Epithelial cell of esophagus (primary cell): ENCODE results near the gene GLRA2.
A peak's percentile ranks its signal among the peaks of the same experiment; 100 is the strongest.

ENCODE experiments used
- DNase-seq: peaks from one replicate; pipeline ENCODE4 v3.0.0; 2010; ENCODE audit warnings: low read depth
- H3K4me3 ChIP-seq: 2 replicates; pipeline ENCODE4 v1.5.1; 2011; ENCODE audit warnings: mild to moderate bottlenecking, low read length, control low read depth
- TF ChIP-seq, protein P1 (sequence below): IDR thresholded peaks from 2 replicates; pipeline ENCODE4 v1.5.1; 2011; ENCODE audit warnings: low read depth, mild to moderate bottlenecking, low read length, control low read depth, inconsistent platforms; ENCODE audit not compliant: insufficient read depth; ENCODE audit errors: missing control alignments

GLRA2 gene

GRCh38 chrX:14690553-14690952, 161.2 kb downstream of the GLRA2 start:
- no peak overlapping the region for H3K4me3 ChIP-seq
- DNase-seq, result no peak
- TF ChIP-seq, protein P1, sequence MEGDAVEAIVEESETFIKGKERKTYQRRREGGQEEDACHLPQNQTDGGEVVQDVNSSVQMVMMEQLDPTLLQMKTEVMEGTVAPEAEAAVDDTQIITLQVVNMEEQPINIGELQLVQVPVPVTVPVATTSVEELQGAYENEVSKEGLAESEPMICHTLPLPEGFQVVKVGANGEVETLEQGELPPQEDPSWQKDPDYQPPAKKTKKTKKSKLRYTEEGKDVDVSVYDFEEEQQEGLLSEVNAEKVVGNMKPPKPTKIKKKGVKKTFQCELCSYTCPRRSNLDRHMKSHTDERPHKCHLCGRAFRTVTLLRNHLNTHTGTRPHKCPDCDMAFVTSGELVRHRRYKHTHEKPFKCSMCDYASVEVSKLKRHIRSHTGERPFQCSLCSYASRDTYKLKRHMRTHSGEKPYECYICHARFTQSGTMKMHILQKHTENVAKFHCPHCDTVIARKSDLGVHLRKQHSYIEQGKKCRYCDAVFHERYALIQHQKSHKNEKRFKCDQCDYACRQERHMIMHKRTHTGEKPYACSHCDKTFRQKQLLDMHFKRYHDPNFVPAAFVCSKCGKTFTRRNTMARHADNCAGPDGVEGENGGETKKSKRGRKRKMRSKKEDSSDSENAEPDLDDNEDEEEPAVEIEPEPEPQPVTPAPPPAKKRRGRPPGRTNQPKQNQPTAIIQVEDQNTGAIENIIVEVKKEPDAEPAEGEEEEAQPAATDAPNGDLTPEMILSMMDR, result no peak

DNA sequence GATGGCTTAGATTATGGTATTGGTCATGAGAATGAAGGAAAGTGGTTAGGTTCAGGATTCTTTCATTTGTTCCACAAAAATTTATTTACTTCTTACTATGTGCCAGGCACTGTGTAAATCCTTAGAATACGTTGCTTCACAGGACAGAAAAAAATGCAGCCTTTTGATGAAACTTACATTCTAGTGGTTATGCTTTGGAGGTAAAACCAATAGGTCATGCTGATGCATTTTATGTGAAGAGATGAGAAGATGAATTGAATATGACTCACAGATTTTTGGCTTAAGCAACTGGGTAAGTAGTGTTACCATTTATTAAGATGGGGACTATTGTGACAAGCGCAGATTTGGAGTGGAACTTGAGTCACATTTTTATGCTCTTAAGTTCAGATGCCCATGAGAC, 165.3 kb downstream of the GLRA2 start:
- no peak overlapping the region for H3K4me3 ChIP-seq
- no peak for DNase-seq
- TF ChIP-seq, protein P1, result no peak

- DNase-seq, result peak; percentile 30
- no peak overlapping the region for H3K4me3 ChIP-seq
- TF ChIP-seq, protein P1, result peak; percentile 57
Measured at GRCh38 chrX:14697451-14697850, 168.1 kb downstream of the GLRA2 start.

DNA sequence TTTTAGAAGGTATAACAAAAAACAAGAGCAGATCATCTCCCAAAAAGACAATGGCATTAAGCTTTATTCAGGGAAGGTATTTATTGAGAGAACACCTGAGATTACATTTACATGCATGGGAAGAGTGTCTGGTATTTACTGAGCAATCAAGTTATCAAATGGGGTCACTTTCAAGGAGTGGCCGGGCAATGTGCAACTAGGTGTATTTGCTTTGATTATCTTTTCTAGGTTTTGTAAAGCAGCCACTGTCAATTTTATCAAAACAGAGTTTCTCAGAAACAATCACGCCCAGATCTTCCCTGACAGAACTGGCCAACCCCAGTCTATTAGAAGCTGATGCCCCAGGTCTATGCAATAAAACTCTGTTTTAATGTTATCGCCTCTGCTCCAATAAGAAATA, 169.5 kb downstream of the GLRA2 start:
- no peak for DNase-seq
- TF ChIP-seq, protein P1, result no peak
- H3K4me3 ChIP-seq, result no peak overlapping the region

- TF ChIP-seq, protein P1, result no peak
- no peak overlapping the region for H3K4me3 ChIP-seq
- no peak for DNase-seq
Measured at GRCh38 chrX:14700982-14701381, 171.6 kb downstream of the GLRA2 start.

GRCh38 chrX:14702145-14702544, 172.8 kb downstream of the GLRA2 start:
- TF ChIP-seq, protein P1, result no peak
- no peak for DNase-seq
- no peak overlapping the region for H3K4me3 ChIP-seq

GRCh38 chrX:14712096-14712495, 182.8 kb downstream of the GLRA2 start:
- no peak for DNase-seq
- TF ChIP-seq, protein P1, result no peak
- H3K4me3 ChIP-seq, result no peak overlapping the region
